ENCODE data around the gene HYOU1. TPM values are rescaled to one million over a fixed set of nuclear protein-coding genes. Genes with fewer than 3 reads are reported as not detected.

Gene HYOU1
- total RNA-seq, 1 donor from 2014 or later: 301 TPM

- DNase-seq (ENCODE audit: low read depth) (peak; percentile 29), FAIRE-seq (no peak)
- no peaks in the 10 kb centered on the region for H3K27me3 ChIP-seq (ENCODE audit: control insufficient read depth, insufficient read depth, low read length)
- H3K36me3 ChIP-seq (ENCODE audit: control insufficient read depth, insufficient read depth, low read length): peaks cover 4% of the 10 kb centered on the region
- TF ChIP-seq CTCF (IDR thresholded peaks at IDR 0.05; ENCODE audit: insufficient read depth, low read length, severe bottlenecking): no peak
- H3K4me3 ChIP-seq (ENCODE audit: low read depth, low read length): no peak overlapping the region
Observed at GRCh38 chr11:119087747-119088241, 30.8 kb upstream of the HYOU1 start.

GRCh38 chr11:119087123-119087522, 30.1 kb upstream of the HYOU1 start:
- DNase-seq (ENCODE audit: low read depth) (no peak), FAIRE-seq (no peak)
- H3K27me3 ChIP-seq (ENCODE audit: control insufficient read depth, insufficient read depth, low read length): no peaks in the 10 kb centered on the region
- H3K36me3 ChIP-seq (ENCODE audit: control insufficient read depth, insufficient read depth, low read length): peaks cover 6% of the 10 kb centered on the region
- no peak for TF ChIP-seq CTCF (IDR thresholded peaks at IDR 0.05; ENCODE audit: insufficient read depth, low read length, severe bottlenecking)
- H3K4me3 ChIP-seq (ENCODE audit: low read depth, low read length): no peak overlapping the region

- Histone ChIP-seq H3K36me3 (ENCODE audit: control insufficient read depth, insufficient read depth, low read length) (peaks cover 16% of the 10 kb centered on the region), H3K27me3 (ENCODE audit: control insufficient read depth, insufficient read depth, low read length) (no peaks in the 10 kb centered on the region), H3K4me3 (ENCODE audit: low read depth, low read length) (peak overlapping the region; percentile 66)
- no peak for TF ChIP-seq CTCF (IDR thresholded peaks at IDR 0.05; ENCODE audit: insufficient read depth, low read length, severe bottlenecking)
- no peak for DNase-seq (ENCODE audit: low read depth)
- no peak for FAIRE-seq
Observed at GRCh38 chr11:119085437-119085847, 28.4 kb upstream of the HYOU1 start.

GRCh38 chr11:119084663-119085436, 27.8 kb upstream of the HYOU1 start, which contains the start of gene HMBS:
Gene HMBS (plus strand): TSS chr11:119084881. CDS start chr11:119085034, 153 bp downstream.
- no peak for TF ChIP-seq CTCF (IDR thresholded peaks at IDR 0.05; ENCODE audit: insufficient read depth, low read length, severe bottlenecking)
- DNase-seq (ENCODE audit: low read depth): peak; percentile 89
- peaks cover 16% of the 10 kb centered on the region for H3K36me3 ChIP-seq (ENCODE audit: control insufficient read depth, insufficient read depth, low read length)
- peak within 1 kb of the TSS; percentile 66 for H3K4me3 ChIP-seq (ENCODE audit: low read depth, low read length)
- no peaks in the 10 kb centered on the region for H3K27me3 ChIP-seq (ENCODE audit: control insufficient read depth, insufficient read depth, low read length)
- no peak for FAIRE-seq

- H3K4me3 ChIP-seq (ENCODE audit: low read depth, low read length): no peak overlapping the region
- no peaks in the 10 kb centered on the region for H3K27me3 ChIP-seq (ENCODE audit: control insufficient read depth, insufficient read depth, low read length)
- TF ChIP-seq CTCF (IDR thresholded peaks at IDR 0.05; ENCODE audit: insufficient read depth, low read length, severe bottlenecking): no peak
- DNase-seq (ENCODE audit: low read depth) (no peak), FAIRE-seq (no peak)
- H3K36me3 ChIP-seq (ENCODE audit: control insufficient read depth, insufficient read depth, low read length): peaks cover 23% of the 10 kb centered on the region
Observed at GRCh38 chr11:119081682-119082260, 24.8 kb upstream of the HYOU1 start.

All from bronchial epithelial cell (primary cell).